Stimulated activated CD8-positive, alpha-beta memory T cell treated with anti-CD3 and anti-CD28 coated beads, Interleukin-7, amount 100 ng/mL, for 48 hours (primary cell): ENCODE results near the gene OS9.
A peak's percentile ranks its signal among the peaks of the same experiment; 100 is the strongest.

Source experiments
- DNase-seq, 2 donors: peaks; one replicate each; pipeline ENCODE4 v3.0.0-alpha.2; 2020; ENCODE audit warnings: low read depth in 1 of 2; ENCODE audit errors: extremely low read depth in 1 of 2

The OS9 gene

DNA sequence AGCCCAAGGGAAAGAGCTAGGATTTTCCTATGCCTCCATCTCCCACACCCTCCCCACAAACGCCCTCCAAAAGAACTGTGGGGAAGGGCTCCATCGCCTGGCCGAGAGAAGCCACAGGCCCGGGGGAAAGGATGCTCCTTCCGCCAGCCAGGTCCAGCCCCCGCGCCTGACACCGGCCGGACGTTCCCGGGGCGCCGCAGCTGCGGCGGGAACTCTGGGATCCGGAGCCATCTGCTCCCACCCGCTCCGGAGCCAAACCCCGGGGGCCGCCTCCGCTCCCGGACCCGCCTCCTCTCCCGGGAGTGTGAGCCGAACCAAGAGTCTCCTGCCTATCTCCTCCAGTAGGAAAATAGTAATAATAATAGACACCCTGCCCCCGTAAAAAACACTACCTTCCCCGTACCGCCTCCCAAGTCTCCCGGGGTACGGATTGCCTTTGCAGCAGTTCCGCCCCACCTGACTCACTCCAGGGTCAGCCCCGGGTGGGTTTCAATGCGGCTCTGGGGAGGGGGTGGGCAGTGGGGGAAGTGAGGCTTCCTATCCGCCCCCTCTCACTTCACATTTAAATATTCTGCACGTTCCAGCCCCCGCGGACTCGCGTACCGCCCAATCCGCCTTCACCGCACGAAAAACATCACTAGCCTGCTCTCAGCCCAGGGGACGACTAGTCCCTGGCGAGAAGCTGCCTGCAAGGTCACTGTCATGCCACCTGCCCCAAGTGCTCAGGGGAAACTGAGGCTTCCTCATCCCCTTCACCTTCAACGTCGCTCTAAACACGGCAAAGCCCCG is 42.2 kb downstream of the OS9 start:
- DNase-seq: no peak

GRCh38 chr12:57736741-57737466 is 43.0 kb downstream of the OS9 start:
- no peak for DNase-seq

DNA sequence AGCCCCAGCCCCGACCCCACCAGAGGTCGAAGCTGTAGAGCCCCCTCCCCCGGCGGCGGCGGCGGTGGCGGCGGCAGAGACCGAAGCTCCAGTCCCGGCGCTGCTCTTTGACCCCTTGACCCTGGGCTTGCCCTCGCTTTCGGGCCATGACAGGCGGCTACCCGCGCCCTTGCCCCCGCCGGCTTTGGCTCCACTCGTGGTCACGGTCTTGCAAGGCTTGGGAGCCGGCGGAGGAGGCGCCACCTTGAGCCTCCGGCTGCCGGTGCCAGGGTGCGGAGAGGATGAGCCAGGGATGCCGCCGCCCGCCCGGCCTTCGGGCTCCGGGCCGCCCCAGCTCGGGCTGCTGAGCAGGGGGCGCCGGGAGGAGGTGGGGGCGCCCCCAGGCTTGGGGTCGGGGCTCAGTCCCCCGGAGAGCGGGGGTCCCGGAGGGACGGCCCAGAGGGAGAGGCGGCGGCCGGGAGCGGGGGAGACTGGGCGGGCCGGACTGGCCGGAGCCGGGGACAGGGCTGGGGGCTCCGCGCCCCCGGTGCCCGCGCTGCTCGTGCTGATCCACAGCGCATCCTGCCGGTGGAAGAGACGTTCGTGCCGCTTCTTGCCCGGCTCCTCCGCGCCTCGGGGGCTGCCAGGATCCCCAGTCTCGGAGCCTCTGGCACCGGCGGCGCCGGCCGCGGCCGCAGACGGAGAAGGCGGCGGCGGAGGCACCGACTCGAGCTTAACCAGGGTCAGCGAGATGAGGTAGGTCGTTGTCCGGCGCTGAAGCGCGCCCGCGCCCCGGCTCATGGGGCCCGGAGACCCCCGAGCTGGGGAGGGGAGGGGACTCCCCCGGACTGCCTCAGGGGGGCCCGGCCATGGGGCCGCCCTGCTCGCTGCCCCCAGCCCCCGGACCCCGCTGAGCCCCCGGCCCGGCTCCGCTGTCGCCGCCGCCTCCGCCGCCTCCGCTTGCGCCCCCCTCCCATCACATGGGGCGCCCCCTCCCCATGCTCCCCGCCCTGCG is 43.8 kb downstream of the OS9 start:
- no peak for DNase-seq

DNA sequence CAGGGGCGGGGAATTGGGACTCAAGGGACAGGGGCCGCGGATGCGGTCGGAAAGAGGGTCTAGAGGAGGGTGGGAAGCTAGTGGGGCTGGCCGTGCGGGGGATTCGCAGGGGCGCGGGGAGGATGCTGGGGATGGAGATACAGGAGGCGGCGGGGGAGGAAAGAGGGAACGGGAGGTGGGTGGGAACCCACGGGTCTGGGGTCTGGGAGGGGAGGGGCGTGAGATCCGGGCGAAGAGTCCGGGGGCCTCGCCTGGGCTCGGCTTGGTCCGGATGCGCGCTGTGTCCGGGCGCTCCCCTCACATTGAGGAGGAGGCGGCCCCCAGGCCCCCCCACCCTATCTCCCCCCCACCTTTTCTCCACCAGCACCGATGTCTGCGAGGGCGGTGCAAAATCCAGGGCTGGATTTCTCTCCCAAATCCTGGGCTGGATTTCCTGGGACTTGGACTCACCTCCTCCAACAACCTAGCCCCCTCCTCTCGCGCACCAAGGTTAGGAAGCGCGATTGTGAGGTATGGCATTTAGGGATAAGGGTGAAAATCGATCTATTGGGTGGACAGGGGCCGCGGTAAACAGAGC is 44.8 kb downstream of the OS9 start, which contains the start of gene AGAP2:
AGAP2 (minus strand) TSS at position 82 of the 577 bp plus-strand sequence. CDS start 496 bp downstream, outside the sequence.
- DNase-seq: no peak

- no peak for DNase-seq
Measured at GRCh38 chr12:57739387-57739786, 45.5 kb downstream of the OS9 start.

GRCh38 chr12:57739914-57740538 is 46.1 kb downstream of the OS9 start:
- DNase-seq: no peak

- DNase-seq: peak in 1 of 2 donors; percentile 76
Measured at GRCh38 chr12:57740656-57741412, 46.9 kb downstream of the OS9 start.

- DNase-seq: no peak
Measured at GRCh38 chr12:57741413-57741789, 47.5 kb downstream of the OS9 start.

DNA sequence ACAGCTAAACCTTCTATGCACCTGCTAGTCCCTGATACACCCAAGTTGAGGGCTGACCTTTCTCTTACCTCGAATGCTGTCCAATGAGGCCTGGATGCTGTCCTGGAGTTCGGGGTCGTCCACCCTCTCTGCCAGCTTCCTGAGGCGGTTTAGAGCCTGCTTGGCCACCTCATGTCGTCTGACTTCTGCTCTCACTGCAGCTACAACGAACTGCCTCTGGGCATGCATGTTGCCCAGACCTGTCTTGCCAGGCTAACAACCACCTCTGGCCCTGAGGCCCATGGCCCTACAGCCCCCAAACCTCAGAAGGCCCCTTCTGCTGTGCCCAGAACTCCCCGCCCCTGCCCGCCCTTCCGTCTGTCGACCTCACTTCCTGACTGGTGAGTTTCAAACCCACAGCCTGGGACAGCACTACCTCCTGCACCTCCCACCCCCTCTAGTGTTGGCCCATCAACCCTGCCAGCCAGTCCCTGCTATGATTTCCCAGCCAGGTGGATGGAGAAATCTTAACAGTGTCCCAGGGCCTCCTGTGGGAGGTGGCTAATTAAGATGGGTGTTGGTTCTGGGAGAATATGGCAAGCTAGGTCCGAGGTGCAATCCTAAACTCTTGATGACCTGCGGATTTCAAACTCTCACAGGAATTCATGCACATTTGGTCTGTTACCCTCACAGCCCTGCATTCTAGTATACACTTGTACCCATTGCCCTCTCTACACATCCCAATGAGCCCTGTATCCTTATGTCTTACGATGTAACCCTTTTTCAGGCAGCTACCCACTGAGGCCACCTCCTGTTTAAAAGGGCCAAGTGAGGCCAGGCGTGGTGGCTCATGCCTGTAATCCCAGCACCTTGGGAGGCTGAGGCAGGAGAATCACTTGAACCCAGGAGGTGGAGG is 48.2 kb downstream of the OS9 start:
- peak in 1 of 2 donors; percentile 78 for DNase-seq

DNA sequence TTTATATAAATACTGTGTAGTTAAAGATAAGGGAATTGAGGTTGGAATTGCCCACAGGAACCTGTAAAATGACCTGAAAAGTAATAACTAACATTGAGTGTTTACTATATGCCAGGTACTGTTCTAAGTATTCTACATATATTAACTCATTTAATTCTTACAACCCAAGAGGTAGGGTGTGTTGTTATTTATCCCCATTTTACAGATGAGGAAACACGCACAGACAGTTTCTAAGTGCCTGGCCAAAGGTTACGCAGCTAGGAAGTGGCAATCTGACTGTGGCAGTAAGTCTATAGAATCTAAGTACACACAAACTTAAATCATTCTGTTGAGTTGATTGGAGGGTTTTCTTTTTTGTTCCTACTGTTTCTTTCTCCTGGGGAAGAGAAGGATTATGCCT is 49.8 kb downstream of the OS9 start:
- DNase-seq: no peak

DNA sequence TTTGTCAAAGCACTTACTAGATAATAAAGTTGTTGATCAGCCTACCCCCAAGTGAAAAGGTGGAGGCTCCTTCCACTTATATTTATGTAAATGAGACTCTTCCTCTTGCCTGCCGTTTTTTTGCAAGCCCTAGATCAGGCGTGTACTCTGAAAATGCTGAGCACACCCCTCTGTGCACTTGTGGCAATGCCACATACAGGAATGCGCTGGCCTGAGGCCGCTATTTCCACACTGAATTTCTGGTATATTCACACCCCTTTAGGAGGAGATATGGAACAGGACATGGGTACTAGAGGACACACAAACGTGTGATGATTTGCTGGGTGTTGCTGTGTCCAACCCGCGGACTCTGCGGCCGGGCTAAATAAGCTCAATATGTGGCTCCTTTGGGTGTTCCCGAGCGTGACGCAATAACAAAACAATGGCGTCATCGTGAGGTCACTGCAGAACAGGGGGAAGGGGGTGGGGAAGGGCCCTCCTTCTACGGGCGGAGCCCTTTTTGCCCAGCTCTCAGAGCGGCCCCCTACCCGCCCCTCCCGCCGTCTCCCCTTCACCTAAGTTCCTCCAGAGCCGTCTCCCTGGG is 50.4 kb downstream of the OS9 start:
- DNase-seq: peak in 1 of 2 donors; percentile 59

DNA sequence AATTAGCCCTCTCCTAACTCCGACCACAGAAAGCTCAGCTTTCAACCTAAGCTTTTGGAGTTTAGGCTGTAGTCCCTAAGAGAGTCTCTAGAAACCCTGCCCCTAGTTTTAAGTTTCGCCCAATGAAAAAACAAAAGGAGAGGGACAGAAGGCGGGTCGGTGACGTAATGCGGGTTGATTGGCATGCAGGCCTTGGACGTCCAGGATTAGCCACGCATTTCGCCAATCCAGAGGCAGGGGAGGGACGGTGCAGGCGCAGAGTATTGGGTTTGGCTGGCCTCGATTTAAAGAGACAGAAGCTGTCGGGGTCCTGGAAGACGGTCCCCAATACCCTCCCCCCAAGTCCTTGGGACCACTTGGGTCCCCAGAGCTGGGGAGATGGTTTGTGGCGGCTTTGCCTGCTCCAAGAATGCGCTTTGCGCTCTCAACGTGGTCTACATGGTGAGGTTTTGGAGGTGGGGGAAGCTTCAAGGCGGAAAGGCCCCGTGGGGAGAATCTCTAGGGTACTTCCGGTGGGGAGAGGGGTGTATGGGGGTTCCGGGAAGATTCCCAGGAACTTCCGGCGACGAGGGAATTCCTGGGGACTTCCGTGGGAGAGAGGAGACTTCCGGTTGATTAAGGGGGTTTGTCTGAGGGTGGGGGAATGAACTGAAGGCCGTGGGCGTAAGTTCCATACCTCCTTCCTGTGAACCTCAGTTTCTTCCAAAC is 51.0 kb downstream of the OS9 start, which contains the start of gene TSPAN31:
TSPAN31 (plus strand) TSS at position 263 of the 708 bp plus-strand sequence; CDS start at position 379, 116 bp downstream.
- DNase-seq: peak; percentile 84 to 96

DNA sequence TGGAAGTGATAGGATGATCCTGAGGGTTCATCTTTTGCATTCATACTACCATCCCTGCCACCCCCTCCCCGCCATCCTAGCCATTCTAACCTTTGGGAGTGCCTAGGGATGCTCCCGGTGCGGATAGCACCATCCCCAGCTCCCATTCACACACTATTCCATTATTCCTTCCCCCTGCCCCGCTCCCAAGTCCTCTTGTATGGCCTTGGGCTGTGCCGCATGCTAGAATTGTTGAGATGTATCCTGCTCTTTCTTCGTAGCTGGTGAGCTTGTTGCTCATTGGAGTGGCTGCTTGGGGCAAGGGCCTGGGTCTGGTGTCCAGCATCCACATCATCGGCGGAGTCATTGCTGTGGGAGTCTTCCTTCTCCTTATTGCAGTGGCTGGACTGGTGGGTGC is 51.6 kb downstream of the OS9 start:
- DNase-seq: no peak

DNA sequence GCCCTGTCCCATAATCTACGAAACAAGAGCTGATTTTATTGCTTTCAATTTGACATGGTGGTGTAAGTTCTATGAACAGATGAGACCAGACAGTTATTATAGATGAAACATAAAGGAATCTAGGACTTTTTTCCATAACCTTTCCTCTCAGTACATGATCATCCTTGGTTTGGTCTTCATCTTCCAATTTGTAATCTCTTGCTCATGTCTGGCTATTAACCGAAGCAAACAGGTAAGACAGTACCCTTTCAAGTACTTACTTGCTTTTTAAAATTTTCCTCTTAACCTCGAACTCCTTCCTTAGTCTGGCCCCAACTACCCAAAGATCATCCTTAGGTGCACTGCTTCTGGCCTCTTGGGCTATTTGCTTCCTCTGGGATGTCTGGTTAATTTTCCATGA is 52.1 kb downstream of the OS9 start:
- no peak for DNase-seq

- no peak for DNase-seq
Measured at GRCh38 chr12:57749061-57749460, 55.1 kb downstream of the OS9 start.

DNA sequence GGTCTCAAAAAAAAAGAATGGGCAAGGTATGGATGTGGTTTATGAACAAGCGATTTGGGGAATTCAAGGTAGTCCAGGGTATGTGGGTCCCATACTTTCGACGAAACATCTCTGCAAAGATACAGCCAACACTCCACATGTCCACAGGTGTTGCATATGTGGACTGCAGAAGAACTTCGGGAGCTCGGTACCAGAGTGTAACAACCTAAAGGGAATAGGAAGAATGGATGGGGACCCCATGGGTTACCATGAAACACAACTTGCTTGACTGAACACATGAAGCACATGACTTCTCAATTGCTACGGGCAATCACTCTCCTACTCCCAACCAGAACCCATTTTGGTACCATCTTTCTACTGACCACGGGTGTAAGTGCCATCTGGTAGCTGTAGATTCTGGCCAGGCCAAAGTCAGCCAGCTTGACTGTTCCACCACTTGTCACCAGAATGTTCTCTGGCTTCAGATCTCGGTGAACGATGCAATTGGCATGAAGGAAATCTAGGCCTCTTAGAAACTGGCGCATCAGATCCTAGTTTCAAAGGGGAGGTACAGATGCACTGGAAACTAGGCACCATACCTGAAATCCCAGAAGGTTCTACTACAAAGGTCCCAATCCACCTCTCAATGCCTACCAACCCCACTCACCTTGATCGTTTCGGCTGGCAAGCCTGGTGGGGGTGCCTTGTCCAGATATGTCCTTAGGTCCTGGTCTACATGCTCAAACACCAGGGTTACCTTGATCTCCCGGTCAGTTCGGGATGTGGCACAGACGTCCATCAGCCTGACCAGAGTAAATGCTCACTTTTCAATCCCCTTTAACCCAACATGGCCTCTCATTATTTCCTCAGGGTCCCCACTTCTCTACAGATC is 56.9 kb downstream of the OS9 start:
- no peak for DNase-seq
